OCI-LY7 (cell line): ENCODE measurements around the gene UROS. TPM values are rescaled to one million over a fixed set of nuclear protein-coding genes. Genes with fewer than 3 reads are reported as not detected.

Source experiments
- BruUV-seq: library from RNA; stranded (reverse); fragments of 400-500 nt; replicated peaks from 2 replicates; lab custom pipeline; 2021; lab: Mats Ljungman, UMichigan
- CTCF ChIA-PET: fragments of 300-600 bp; sonication (Branson Sonifier 250); formaldehyde crosslinking; loops from one replicate; lab custom pipeline; 2022; ENCODE audit warnings: antibody characterized with exemption; ENCODE audit not compliant: unreplicated experiment; lab: Charles Lee
- POLR2A ChIA-PET: fragments of 300-600 bp; sonication (Branson Sonifier 250); formaldehyde crosslinking; loops from one replicate; lab custom pipeline; 2022; ENCODE audit warnings: antibody characterized with exemption; lab: Charles Lee
- DNase-seq: peaks from one replicate; pipeline ENCODE4 v3.0.0-alpha.2; 2015; ENCODE audit warnings: low spot score
- H2AFZ ChIP-seq: fragments of 200-600 bp; sonication (generic), shearing (Covaris generic); 2 replicates; pipeline ENCODE4 v1.6.1; 2014; ENCODE audit warnings: mild to moderate bottlenecking, antibody characterized with exemption, low read length, moderate library complexity
- H3K27ac ChIP-seq: fragments of 200-600 bp; sonication (generic); 2 replicates; pipeline ENCODE4 v1.5.1; 2014; ENCODE audit warnings: mixed run types, low read depth, mild to moderate bottlenecking, moderate library complexity, low read length, inconsistent platforms; ENCODE audit not compliant: poor library complexity, severe bottlenecking
- H3K36me3 ChIP-seq: fragments of 200-600 bp; sonication (generic); 2 replicates; pipeline ENCODE4 v1.6.1; 2014; ENCODE audit warnings: mild to moderate bottlenecking, antibody characterized with exemption, low read length, moderate library complexity, mixed read lengths; ENCODE audit not compliant: insufficient read depth
- H3K4me1 ChIP-seq: fragments of 200-600 bp; sonication (generic); 2 replicates; pipeline ENCODE4 v1.5.1; 2014; ENCODE audit warnings: mild to moderate bottlenecking, low read length; ENCODE audit not compliant: insufficient read depth, poor library complexity, severe bottlenecking
- H3K4me2 ChIP-seq: fragments of 200-600 bp; sonication (generic); 2 replicates; pipeline ENCODE4 v1.6.1; 2014; ENCODE audit warnings: mild to moderate bottlenecking, low read length
- H3K4me3 ChIP-seq: fragments of 200-600 bp; sonication (generic); 2 replicates; pipeline ENCODE4 v1.5.1; 2014; ENCODE audit warnings: mild to moderate bottlenecking, low read depth, low read length; ENCODE audit not compliant: poor library complexity, severe bottlenecking
- H3K79me2 ChIP-seq: fragments of 200-600 bp; sonication (generic); 2 replicates; pipeline ENCODE4 v1.6.1; 2016; ENCODE audit warnings: low read depth, mild to moderate bottlenecking, low read length, moderate library complexity, mixed read lengths; ENCODE audit not compliant: insufficient read depth
- H3K9me2 ChIP-seq: fragments of 200-600 bp; sonication (generic); 2 replicates; pipeline ENCODE4 v1.6.1; 2016; ENCODE audit warnings: mild to moderate bottlenecking, low read length, mixed read lengths; ENCODE audit not compliant: insufficient read depth
- H3K9me3 ChIP-seq: fragments of 200-600 bp; sonication (generic); 2 replicates; pipeline ENCODE4 v1.6.1; 2014; ENCODE audit warnings: mild to moderate bottlenecking, mixed run types, low read length, mixed read lengths
- H4K20me1 ChIP-seq: fragments of 200-600 bp; sonication (generic); 2 replicates; pipeline ENCODE4 v1.6.1; 2014; ENCODE audit warnings: mild to moderate bottlenecking, antibody characterized with exemption, low read length, moderate library complexity, mixed read lengths; ENCODE audit not compliant: insufficient read depth
- CTCF ChIP-seq: fragments of 200-600 bp; sonication (generic); conservative IDR thresholded peaks from 2 replicates; pipeline ENCODE4 v1.5.1; 2014; ENCODE audit warnings: mild to moderate bottlenecking, antibody characterized with exemption, low read length, moderate library complexity, mixed read lengths
- EZH2phosphoT487 ChIP-seq: fragments of 200-600 bp; sonication (generic); IDR thresholded peaks from 2 replicates; pipeline ENCODE4 v1.6.1; 2018; ENCODE audit warnings: low read depth, borderline replicate concordance, mild to moderate bottlenecking, mixed run types, antibody characterized with exemption, low read length, moderate library complexity, mixed read lengths
- intact Hi-C: fragments of 100-400 bp; cut with micrococcal nuclease; formaldehyde crosslinking; loops from one replicate; pipeline ENCODE4 v1.10.0; 2022; ENCODE audit not compliant: unreplicated experiment
- total RNA-seq, 2 experiments: library from RNA; depleted of rRNA in 1 of 2; stranded (reverse); fragments of >200 nt in 1 of 2; shearing (Covaris generic) in 1 of 2; gene quantifications; 2 replicates each; pipeline ENCODE4 v1.2.3, GENCODE V29; 2014 to 2022

Gene UROS
- total RNA-seq, 2 experiments from 2014 or later: 37.3 to 44.5 TPM

GRCh38 chr10:125823663-125824251, 699 bp upstream of the UROS start:
- H3K27ac ChIP-seq: peak overlapping the region; percentile 53
- peaks cover 54% of the 10 kb centered on the region for H3K79me2 ChIP-seq
- BruUV-seq: TSS peak; percentile 82
- no peaks in the 10 kb centered on the region for H3K9me2 ChIP-seq
- H3K4me3 ChIP-seq: peak overlapping the region; percentile 77
- peaks cover 23% of the 10 kb centered on the region; the same call in 1 of the 2 replicates for H4K20me1 ChIP-seq
- H3K4me1 ChIP-seq: peaks cover 32% of the 10 kb centered on the region
- no peaks in the 10 kb centered on the region for H3K9me3 ChIP-seq
- H2AFZ ChIP-seq: peak overlapping the region; percentile 59; the same call in 1 of the 2 replicates
- ChIA-PET CTCF (no interaction called here), POLR2A (interaction anchor here (0.6 to 1.7 kb wide), 7 partner anchors 8 to 1935 kb away, joined by 3 to 10 read pairs (median 5); partner anchors contain the start of gene EDRF1)
- peak; percentile 23 for DNase-seq
- H3K4me2 ChIP-seq: peak overlapping the region; percentile 87
- peaks cover 41% of the 10 kb centered on the region for H3K36me3 ChIP-seq
- TF ChIP-seq EZH2phosphoT487: no peak
- no peak for TF ChIP-seq CTCF
- intact Hi-C loops: loop anchor here (1.0 to 5.0 kb wide), 2 partner anchors 71 to 103 kb away; no protein-coding TSS in a partner anchor

- Histone ChIP-seq H3K4me1 (peaks cover 24% of the 10 kb centered on the region), H4K20me1 (peaks cover 16% of the 10 kb centered on the region; the same call in 1 of the 2 replicates), H2AFZ (no peak overlapping the region), H3K4me3 (no peak overlapping the region), H3K4me2 (no peak overlapping the region), H3K9me3 (no peaks in the 10 kb centered on the region), H3K36me3 (peaks cover 10% of the 10 kb centered on the region; the same call in 1 of the 2 replicates), H3K9me2 (no peaks in the 10 kb centered on the region), H3K27ac (no peak overlapping the region), H3K79me2 (peaks cover 35% of the 10 kb centered on the region)
- DNase-seq: no peak
- CTCF ChIA-PET: interaction anchor here (0.6 kb wide), 1 partner anchor 34 kb away, joined by 3 read pairs; no protein-coding TSS in a partner anchor
- intact Hi-C loops: loop anchor here (5.0 kb wide), 1 partner anchor 68 kb away; no protein-coding TSS in a partner anchor
- no TSS peak for BruUV-seq
- TF ChIP-seq CTCF: no peak
- TF ChIP-seq EZH2phosphoT487: no peak
- POLR2A ChIA-PET: interaction anchor here (1.1 kb wide), 2 partner anchors 11 to 26 kb away, joined by 3 to 4 read pairs; no protein-coding TSS in a partner anchor
Measured at GRCh38 chr10:125820701-125821100, 2.4 kb downstream of the UROS start.
